ENCODE data around the gene CHMP3.

- TF ChIP-seq CTCF (IDR thresholded peaks at IDR 0.05 in 4 of 5, conservative IDR thresholded peaks at IDR 0.05 in 1 of 5) (no peak), POLR2A (IDR thresholded peaks at IDR 0.05) (no peak)
These were observed 40.5 kb downstream of the CHMP3 start for GRCh38 chr2:86522711-86523110.

All from gastrocnemius medialis (tissue), 4 donors.